NT2/D1 (cell line): ENCODE data around the gene ANKRD53.

Source experiments
- DNase-seq: peaks from one replicate; pipeline ENCODE4 v3.0.0-alpha.2; 2011; ENCODE audit warnings: low read depth, low spot score
- H3K27me3 ChIP-seq: 2 replicates; pipeline ENCODE4 v1.6.0; 2011; ENCODE audit warnings: mild to moderate bottlenecking; ENCODE audit not compliant: insufficient read length, insufficient read depth
- H3K36me3 ChIP-seq: 2 replicates; pipeline ENCODE4 v1.6.1; 2011; ENCODE audit warnings: mild to moderate bottlenecking, low read length, mixed read lengths; ENCODE audit not compliant: insufficient read depth, insufficient read length
- H3K4me1 ChIP-seq: 2 replicates; pipeline ENCODE4 v1.5.1; 2011; ENCODE audit not compliant: insufficient read depth, insufficient read length
- H3K4me3 ChIP-seq: 2 replicates; pipeline ENCODE4 v1.5.1; 2011; ENCODE audit warnings: low read depth; ENCODE audit not compliant: insufficient read length
- H3K9ac ChIP-seq: 2 replicates; pipeline ENCODE4 v1.6.0; 2011; ENCODE audit warnings: low read depth; ENCODE audit not compliant: insufficient read length
- H3K9me3 ChIP-seq: 2 replicates; pipeline ENCODE4 v1.5.1; 2011; ENCODE audit warnings: mild to moderate bottlenecking, low read length; ENCODE audit not compliant: insufficient read depth
- SUZ12 ChIP-seq: IDR thresholded peaks from 2 replicates; pipeline ENCODE4 v1.6.1; 2011; ENCODE audit not compliant: insufficient read length, insufficient read depth; ENCODE audit errors: extremely low read depth
- YY1 ChIP-seq: IDR thresholded peaks from 2 replicates; pipeline ENCODE4 v1.6.1; 2011; ENCODE audit not compliant: insufficient read length, insufficient read depth
- ZNF274 ChIP-seq: IDR thresholded peaks from 2 replicates; pipeline ENCODE4 v1.6.1; 2011; ENCODE audit warnings: mild to moderate bottlenecking, low read depth, low read length

ANKRD53 gene

GRCh38 chr2:70959271-70959761 lies 19.1 kb upstream of the ANKRD53 start:
- Histone ChIP-seq H3K36me3 (no peaks in the 10 kb centered on the region), H3K4me3 (no peak overlapping the region), H3K9ac (no peak overlapping the region), H3K4me1 (no peaks in the 10 kb centered on the region), H3K9me3 (no peaks in the 10 kb centered on the region), H3K27me3 (peaks cover 28% of the 10 kb centered on the region)
- TF ChIP-seq SUZ12 (no peak), ZNF274 (no peak)
- DNase-seq = no peak

DNA sequence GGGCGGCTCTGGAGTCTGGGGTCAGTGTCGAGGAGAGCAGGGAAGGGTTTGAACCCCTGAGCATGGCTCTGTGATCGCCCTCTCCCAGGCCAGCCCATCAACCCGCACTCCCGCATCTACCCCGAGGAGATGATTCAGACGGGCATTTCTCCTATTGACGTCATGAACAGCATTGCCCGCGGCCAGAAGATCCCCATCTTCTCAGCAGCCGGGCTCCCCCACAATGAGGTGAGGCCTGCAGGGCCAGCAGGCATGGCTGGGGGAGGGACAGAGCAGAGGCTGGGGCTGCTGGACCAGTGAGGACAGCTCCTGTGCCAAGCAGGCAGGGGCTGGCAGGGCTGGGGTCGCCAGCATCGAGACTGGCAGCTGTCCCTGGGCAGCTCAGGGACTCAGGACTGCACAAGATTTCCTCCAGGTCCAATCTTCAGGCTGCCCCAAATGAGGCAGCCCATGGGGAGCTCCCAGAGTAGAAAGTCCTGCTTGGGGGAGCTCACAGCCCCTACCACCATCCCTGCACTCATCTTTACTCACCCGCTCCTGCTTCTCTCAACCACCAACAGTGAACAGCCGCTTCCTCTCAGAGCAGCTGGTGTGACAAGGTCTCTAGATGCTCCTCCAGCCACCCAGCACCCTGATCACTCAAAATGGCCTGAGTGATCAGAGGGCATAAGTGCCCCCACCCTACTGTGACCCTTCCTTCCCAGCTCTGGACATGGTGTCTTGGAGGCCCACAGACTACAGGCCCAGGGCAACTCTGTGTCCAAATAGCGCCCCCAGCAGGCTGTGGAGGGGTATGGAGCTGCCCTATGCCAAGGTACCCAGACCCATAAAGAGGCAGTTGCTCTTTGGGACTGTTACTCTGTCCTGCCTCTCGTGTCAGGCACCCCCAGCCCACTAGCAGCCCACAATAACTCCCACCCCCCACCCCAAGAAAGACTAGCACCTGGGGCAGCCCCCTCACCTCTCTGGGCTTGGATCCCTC lies 18.3 kb upstream of the ANKRD53 start:
- no peak for TF ChIP-seq YY1
- no peak for TF ChIP-seq ZNF274
- Histone ChIP-seq H3K4me1 (no peaks in the 10 kb centered on the region), H3K9me3 (no peaks in the 10 kb centered on the region), H3K4me3 (no peak overlapping the region), H3K27me3 (peaks cover 31% of the 10 kb centered on the region), H3K9ac (no peak overlapping the region), H3K36me3 (no peaks in the 10 kb centered on the region)
- no peak for DNase-seq

DNA sequence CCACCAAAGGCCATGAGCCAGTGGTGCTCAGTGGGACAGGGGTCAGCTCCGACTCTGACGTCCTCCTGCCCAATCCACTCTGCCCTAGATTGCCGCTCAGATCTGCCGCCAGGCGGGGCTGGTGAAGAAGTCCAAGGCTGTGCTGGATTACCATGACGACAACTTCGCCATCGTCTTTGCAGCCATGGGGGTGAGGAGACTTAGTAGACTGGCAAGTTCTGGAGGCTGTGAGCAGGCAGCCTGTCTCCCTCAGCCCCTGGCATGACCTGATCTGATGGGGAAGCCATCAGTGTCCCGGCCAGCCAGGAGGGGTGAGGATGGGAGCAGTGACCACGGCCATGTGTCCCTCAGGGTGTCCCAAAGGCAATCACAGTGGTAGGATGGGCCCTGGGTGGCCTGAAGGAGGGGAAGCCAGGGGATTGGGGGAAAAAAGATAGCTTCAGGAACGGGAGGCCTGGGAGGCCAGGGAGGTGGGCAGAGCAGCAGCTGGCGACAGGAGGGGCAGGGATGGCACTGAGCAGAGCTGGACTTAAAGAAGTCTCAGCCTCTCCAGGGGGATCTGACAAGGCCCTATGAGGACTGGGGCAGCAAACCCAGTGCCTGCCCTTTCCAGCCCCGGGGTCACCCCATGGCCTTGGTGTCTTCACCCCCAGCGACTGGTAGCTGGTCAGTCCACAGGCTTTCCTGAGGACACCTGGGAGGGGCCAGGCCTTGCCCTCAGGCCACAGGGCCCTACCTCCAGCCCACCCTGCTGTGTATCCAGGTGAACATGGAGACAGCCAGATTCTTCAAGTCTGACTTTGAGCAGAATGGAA lies 17.4 kb upstream of the ANKRD53 start:
- no peaks in the 10 kb centered on the region for H3K36me3 ChIP-seq
- peaks cover 38% of the 10 kb centered on the region for H3K27me3 ChIP-seq
- no peak overlapping the region for H3K4me3 ChIP-seq
- no peak for DNase-seq
- TF ChIP-seq ZNF274 (no peak), SUZ12 (no peak), YY1 (no peak)
- no peak overlapping the region for H3K9ac ChIP-seq
- H3K9me3 ChIP-seq = no peaks in the 10 kb centered on the region
- H3K4me1 ChIP-seq = no peaks in the 10 kb centered on the region

DNA sequence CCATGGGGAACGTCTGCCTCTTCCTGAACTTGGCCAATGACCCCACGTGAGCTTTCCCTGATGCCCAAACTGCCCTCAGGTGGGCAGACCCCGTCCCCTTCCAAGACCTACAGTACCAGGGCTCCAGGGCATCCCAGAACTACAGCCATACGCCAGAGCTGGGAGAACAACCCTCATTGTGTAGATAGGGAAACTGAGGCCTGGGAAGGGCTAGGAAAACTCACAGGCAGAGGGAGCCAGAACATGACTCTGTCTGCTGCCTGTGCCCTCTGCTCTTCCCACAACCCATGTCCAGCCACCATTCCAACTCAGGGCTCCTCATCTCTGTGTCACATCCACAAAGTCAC lies 16.8 kb upstream of the ANKRD53 start:
- Histone ChIP-seq H3K4me1 (no peaks in the 10 kb centered on the region), H3K9me3 (no peaks in the 10 kb centered on the region), H3K9ac (no peak overlapping the region), H3K36me3 (no peaks in the 10 kb centered on the region), H3K4me3 (no peak overlapping the region), H3K27me3 (peaks cover 38% of the 10 kb centered on the region)
- no peak for DNase-seq
- no peak for TF ChIP-seq YY1
- no peak for TF ChIP-seq ZNF274
- TF ChIP-seq SUZ12 = no peak

DNA sequence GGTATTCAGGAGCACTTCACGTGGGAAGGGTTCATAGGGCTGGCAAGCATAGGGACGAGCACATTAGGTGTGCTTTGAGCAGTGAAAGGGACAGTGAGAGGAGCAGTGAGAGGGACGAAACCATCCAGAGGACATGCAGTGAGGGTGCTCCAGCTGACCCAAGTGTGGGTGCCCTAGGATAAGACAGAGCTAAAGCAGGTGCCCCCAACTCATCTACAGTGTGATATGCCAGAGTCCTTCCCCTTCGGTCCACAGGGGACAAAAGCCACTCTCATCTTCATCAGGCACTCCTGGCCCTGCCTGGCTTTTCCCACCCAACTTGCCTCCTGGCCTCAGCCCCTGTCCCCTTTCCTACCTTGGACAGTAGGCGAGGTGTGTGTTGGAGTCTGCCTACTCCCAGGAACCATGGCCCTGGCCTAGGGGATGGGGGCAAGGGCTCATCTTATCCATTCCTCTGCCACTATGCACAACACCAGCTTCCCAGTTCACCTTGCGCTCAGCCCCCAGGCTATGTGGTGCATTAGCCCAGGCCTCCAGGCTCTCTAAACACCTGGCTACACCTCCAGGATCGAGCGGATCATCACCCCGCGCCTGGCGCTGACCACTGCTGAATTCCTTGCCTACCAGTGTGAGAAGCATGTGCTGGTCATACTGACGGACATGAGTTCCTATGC lies 16.1 kb upstream of the ANKRD53 start:
- H3K36me3 ChIP-seq = no peaks in the 10 kb centered on the region
- DNase-seq = no peak
- H3K27me3 ChIP-seq = peaks cover 38% of the 10 kb centered on the region
- no peaks in the 10 kb centered on the region for H3K9me3 ChIP-seq
- no peak for TF ChIP-seq SUZ12
- TF ChIP-seq YY1 = no peak
- TF ChIP-seq ZNF274 = no peak
- no peaks in the 10 kb centered on the region for H3K4me1 ChIP-seq
- H3K9ac ChIP-seq = no peak overlapping the region
- H3K4me3 ChIP-seq = no peak overlapping the region

GRCh38 chr2:70962885-70963878 lies 15.2 kb upstream of the ANKRD53 start:
- Histone ChIP-seq H3K9ac (no peak overlapping the region), H3K9me3 (no peaks in the 10 kb centered on the region), H3K4me1 (no peaks in the 10 kb centered on the region), H3K4me3 (no peak overlapping the region), H3K27me3 (peaks cover 38% of the 10 kb centered on the region), H3K36me3 (no peaks in the 10 kb centered on the region)
- TF ChIP-seq SUZ12 (no peak), YY1 (no peak), ZNF274 (no peak)
- DNase-seq = no peak
